Gastrocnemius medialis (tissue), 4 donors: Measurements from ENCODE around the gene CD244. TPM values are rescaled to one million over a fixed set of nuclear protein-coding genes. Genes with fewer than 3 reads are reported as not detected.
A peak's percentile ranks its signal among the peaks of the same experiment; 100 is the strongest.

Source experiments
- ATAC-seq, 2 donors: fragments of 150-250 bp; one replicate each; pipeline ENCODE4 v1.9.1; 2016
- DNase-seq, 2 donors: peaks; one replicate each; pipeline ENCODE4 v3.0.0-alpha.2; 2019
- H3K27ac ChIP-seq, 4 donors: fragments of 200-600 bp; sonication (generic); 1 replicate in 1 of 4; 2 replicates in 3 of 4; pipeline ENCODE4 v1.5.1; 2016 to 2018; ENCODE audit warnings: mild to moderate bottlenecking in 2 of 4, moderate library complexity in 1 of 4
- H3K27me3 ChIP-seq, 3 donors: fragments of 200-600 bp; sonication (generic) in 2 of 3; 1 replicate in 1 of 3; 2 replicates in 2 of 3; pipeline versions ENCODE4 v1.5.1 to v1.6.0; 2016 to 2019; ENCODE audit warnings: mild to moderate bottlenecking in 1 of 3, moderate library complexity in 1 of 3
- H3K36me3 ChIP-seq, 2 donors: fragments of 200-600 bp; sonication (generic) in 1 of 2; one replicate each; pipeline ENCODE4 v1.5.1; 2017 to 2018
- H3K4me1 ChIP-seq, 2 donors: fragments of 200-600 bp; sonication (generic) in 1 of 2; one replicate each; pipeline ENCODE4 v1.5.1; 2016 to 2017; ENCODE audit warnings: mild to moderate bottlenecking in 2 of 2
- H3K4me3 ChIP-seq, 4 donors: fragments of 200-600 bp; sonication (generic) in 3 of 4; 1 replicate in 1 of 4; 2 replicates in 3 of 4; pipeline ENCODE4 v1.5.1; 2016 to 2019; ENCODE audit warnings: mild to moderate bottlenecking in 2 of 4
- H3K9me3 ChIP-seq, 3 donors: fragments of 200-600 bp; sonication (generic) in 2 of 3; 1 replicate in 1 of 3; 2 replicates in 2 of 3; pipeline ENCODE4 v1.5.1; 2016 to 2019
- CTCF ChIP-seq, 5 experiments: fragments of 450-650 bp in 3 of 5; fragments of 200-600 bp in 2 of 5; sonication (generic) in 2 of 5; IDR thresholded peaks in 4 of 5; conservative IDR thresholded peaks in 1 of 5; 1 replicate in 4 of 5; 2 replicates in 1 of 5; pipeline ENCODE4 v1.5.1; 2016 to 2019; ENCODE audit warnings: antibody characterized with exemption in 5 of 5, mild to moderate bottlenecking in 3 of 5, moderate library complexity in 3 of 5
- POLR2A ChIP-seq, 2 donors: fragments of 450-650 bp; IDR thresholded peaks; one replicate each; pipeline ENCODE4 v1.6.1; 2017; ENCODE audit warnings: antibody characterized with exemption in 2 of 2, mild to moderate bottlenecking in 2 of 2, moderate library complexity in 2 of 2
- in situ Hi-C, 4 donors: fragments of 200-750 bp; cut with MboI; loops; one replicate each; pipeline versions ENCODE4 v1.15.0 to v1.8.0; 2017; ENCODE audit warnings: low sequenced_read_pairs in 4 of 4
- intact Hi-C: fragments of 100-400 bp; cut with DNase I; formaldehyde crosslinking; loops from one replicate; pipeline ENCODE4 v1.15.1; 2023; ENCODE audit warnings: low total_unique reads
- total RNA-seq, 4 donors: library from RNA; depleted of rRNA; stranded (reverse); fragments of >200 nt; gene quantifications; one replicate each; pipeline versions ENCODE4 v1.1.0 to v1.2.3, GENCODE V29; 2016

Gene CD244
- total RNA-seq, 4 donors from 2014 or later = not detected

- ATAC-seq (no peak), DNase-seq (no peak)
- Histone ChIP-seq H3K4me3 (no peak overlapping the region), H3K9me3 (no peaks in the 10 kb centered on the region), H3K27me3 (no peaks in the 10 kb centered on the region), H3K4me1 (no peaks in the 10 kb centered on the region), H3K36me3 (no peaks in the 10 kb centered on the region), H3K27ac (no peak overlapping the region)
- intact Hi-C loops (loop anchor here (10.0 kb wide), 1 partner anchor 258 kb away; the partner anchor contains the start of gene KLHDC9), in situ Hi-C loops (no loop called here)
- TF ChIP-seq CTCF (IDR thresholded peaks at IDR 0.05 in 4 of 5, conservative IDR thresholded peaks at IDR 0.05 in 1 of 5) (no peak), POLR2A (IDR thresholded peaks at IDR 0.05) (no peak)
Measured at GRCh38 chr1:160836981-160837557, 25.6 kb downstream of the CD244 start.

- Histone ChIP-seq H3K27me3 (no peaks in the 10 kb centered on the region), H3K4me1 (no peaks in the 10 kb centered on the region), H3K9me3 (no peaks in the 10 kb centered on the region), H3K27ac (no peak overlapping the region), H3K36me3 (no peaks in the 10 kb centered on the region), H3K4me3 (no peak overlapping the region)
- DNase-seq (no peak), ATAC-seq (no peak)
- TF ChIP-seq CTCF (IDR thresholded peaks at IDR 0.05 in 4 of 5, conservative IDR thresholded peaks at IDR 0.05 in 1 of 5) (no peak), POLR2A (IDR thresholded peaks at IDR 0.05) (no peak)
- in situ Hi-C loops = no loop called here
- intact Hi-C loops = loop anchor here (10.0 kb wide), 1 partner anchor 258 kb away; the partner anchor contains the start of gene KLHDC9
Measured at GRCh38 chr1:160836561-160836960, 26.1 kb downstream of the CD244 start.

- in situ Hi-C loops = no loop called here
- no peaks in the 10 kb centered on the region for H3K36me3 ChIP-seq
- TF ChIP-seq CTCF (IDR thresholded peaks at IDR 0.05 in 4 of 5, conservative IDR thresholded peaks at IDR 0.05 in 1 of 5) = no peak
- TF ChIP-seq POLR2A (IDR thresholded peaks at IDR 0.05) = no peak
- H3K27me3 ChIP-seq = no peaks in the 10 kb centered on the region
- H3K4me3 ChIP-seq = no peak overlapping the region
- no peaks in the 10 kb centered on the region for H3K4me1 ChIP-seq
- no peak for DNase-seq
- ATAC-seq = no peak
- intact Hi-C loops = loop anchor here (10.0 kb wide), 1 partner anchor 259 kb away; the partner anchor contains the start of gene KLHDC9
- no peaks in the 10 kb centered on the region for H3K9me3 ChIP-seq
- H3K27ac ChIP-seq = no peak overlapping the region
Measured at GRCh38 chr1:160835751-160836150, 26.9 kb downstream of the CD244 start.

GRCh38 chr1:160834945-160835565, 27.6 kb downstream of the CD244 start:
- intact Hi-C loops (loop anchor here (10.0 kb wide), 1 partner anchor 260 kb away; the partner anchor contains the start of gene KLHDC9), in situ Hi-C loops (no loop called here)
- H3K4me1 ChIP-seq = no peaks in the 10 kb centered on the region
- DNase-seq = no peak
- no peak overlapping the region for H3K4me3 ChIP-seq
- no peaks in the 10 kb centered on the region for H3K9me3 ChIP-seq
- no peak for ATAC-seq
- H3K27ac ChIP-seq = no peak overlapping the region
- TF ChIP-seq CTCF (IDR thresholded peaks at IDR 0.05 in 4 of 5, conservative IDR thresholded peaks at IDR 0.05 in 1 of 5) = peak in 4 of 5 experiments; percentile 14 to 49 (median 28)
- no peak for TF ChIP-seq POLR2A (IDR thresholded peaks at IDR 0.05)
- H3K27me3 ChIP-seq = no peaks in the 10 kb centered on the region
- H3K36me3 ChIP-seq = no peaks in the 10 kb centered on the region
